ENCODE data around the gene ME2. TPM values are rescaled to one million over a fixed set of nuclear protein-coding genes. Genes with fewer than 3 reads are reported as not detected.

The ME2 gene
- total RNA-seq (39.6 and 42.4 TPM in 2 replicates), polyA plus RNA-seq (24.0 and 28.6 TPM in 2 replicates), polyA minus RNA-seq (31.0 and 38.9 TPM in 2 replicates), Bru-seq, nascent RNA (percentile 71 among the genes with signal in this experiment), BruChase-seq, experiment 1, labeled RNA remaining after a 6-hour chase (percentile 62 among the genes with signal in this experiment), BruChase-seq, experiment 2, labeled RNA remaining after a 2-hour chase (percentile 64 among the genes with signal in this experiment)
- polyA plus RNA-seq (2011; cell fraction: cytosol; rRNA removed), result 29.8 and 30.8 TPM in 2 replicates
- polyA plus RNA-seq (2011; cell fraction: nucleus; rRNA removed), result 28.6 and 36.2 TPM in 2 replicates
- 40.7 and 49.9 TPM in 2 replicates for polyA plus RNA-seq (2012)
- polyA minus RNA-seq (2011; cell fraction: cytosol; rRNA and poly(A)+ RNA removed), result 11.7 TPM
- 15.6 and 21.0 TPM in 2 replicates for polyA minus RNA-seq (2011; cell fraction: nucleus; rRNA and poly(A)+ RNA removed)
- long read RNA-seq, full-length matches to known transcripts, result 57 of 79 reads
- long read RNA-seq, partial matches to known transcripts, result 18 of 79 reads
- long read RNA-seq, other reads (novel, unspliced or antisense), result 4 of 79 reads

- peaks cover 37% of the 10 kb centered on the region for H3K79me2 ChIP-seq (ENCODE audit: control insufficient read depth, insufficient read depth, low read length)
- no peaks in the 10 kb centered on the region for H3K36me3 ChIP-seq (ENCODE audit: control insufficient read depth in 2 of 2, extremely low read depth in 1 of 2, insufficient read depth in 2 of 2, low read length in 2 of 2)
- no peaks in the 10 kb centered on the region for H3K9me3 ChIP-seq (replicated peaks; ENCODE audit: control insufficient read depth, insufficient read depth, low read length)
- DNase-seq (ENCODE audit: low read depth, low spot score) (peak; percentile 93), FAIRE-seq (peak; percentile 75)
- peak within 1 kb of the TSS; percentile 98 for H2AFZ ChIP-seq (ENCODE audit: low read depth, low read length)
- TF ChIP-seq POLR2A (IDR thresholded peaks at IDR 0.05; ENCODE audit: low read depth, low read length), result peak; percentile 73
- TF ChIP-seq MAX (IDR thresholded peaks at IDR 0.05; ENCODE audit: insufficient read depth, insufficient read length), result no peak
- TF ChIP-seq FOS (IDR thresholded peaks at IDR 0.05; ENCODE audit: borderline replicate concordance, insufficient read depth, low read length), result peak; percentile 4
- no peak for TF ChIP-seq JUN (IDR thresholded peaks at IDR 0.05; ENCODE audit: borderline replicate concordance, insufficient read depth, insufficient read length, low read depth)
- peak; percentile 77 for TF ChIP-seq POLR2AphosphoS5 (IDR thresholded peaks at IDR 0.05; ENCODE audit: insufficient read depth, low read depth, low read length)
- no peaks in the 10 kb centered on the region for H3K9me1 ChIP-seq (replicated peaks; ENCODE audit: control insufficient read depth, extremely low read depth, insufficient read depth, low read length)
- H3K4me1 ChIP-seq (ENCODE audit: control insufficient read depth, extremely low read depth, insufficient read depth, low read length), result peaks cover 9% of the 10 kb centered on the region
- CTCF ChIA-PET, result interaction anchor here (0.9 to 1.9 kb wide), 6 partner anchors 9 to 59 kb away, joined by 3 to 13 read pairs (median 4); partner anchors contain the start of gene MRO
- TSS peak; percentile 52 for BruUV-seq (replicated peaks)
- POLR2A ChIA-PET, result interaction anchor here (0.7 to 1.3 kb wide), 3 partner anchors 8 to 319 kb away, joined by 3 to 7 read pairs (median 4); partner anchors contain the start of genes ELAC1 and MEX3C
- dilution Hi-C loops (cut with MboI; ENCODE audit: extremely low pct_ligation_motif_present, low sequenced_read_pairs), result no loop called here
- peak within 1 kb of the TSS; percentile 50 to 94 (median 69) for H3K4me3 ChIP-seq (replicated peaks in 1 of 3; ENCODE audit: insufficient read depth in 1 of 3, low read depth in 1 of 3, low read length in 3 of 3)
- peak within 1 kb of the TSS; percentile 79 for H3K9ac ChIP-seq (replicated peaks; ENCODE audit: extremely low read depth, insufficient read depth, low read length)
- H3K27ac ChIP-seq (ENCODE audit: insufficient read depth, low read depth, low read length), result peak within 1 kb of the TSS; percentile 42
- intact Hi-C loops (cut with micrococcal nuclease), result loop anchor here (1.0 kb wide), 5 partner anchors 42 to 317 kb away; partner anchors contain the start of genes ELAC1 and SMAD4
- no peaks in the 10 kb centered on the region for H4K20me1 ChIP-seq (replicated peaks; ENCODE audit: control insufficient read depth, extremely low read depth, insufficient read depth, low read length)
- H3K4me2 ChIP-seq (ENCODE audit: insufficient read depth, low read length), result peak within 1 kb of the TSS; percentile 99
- no peaks in the 10 kb centered on the region for H3K27me3 ChIP-seq (ENCODE audit: control insufficient read depth in 2 of 2, insufficient read depth in 2 of 2, low read length in 2 of 2)
Observed at GRCh38 chr18:50878345-50879301, at the start of gene ME2. TSS of gene ME2 (plus strand) at chr18:50879118. CDS start at chr18:50895821, 16,703 bp downstream.

All from endothelial cell of umbilical vein (primary cell).